ENCODE results near the gene NFATC1.

GRCh38 chr18:79512461-79513380 is 117.0 kb downstream of the NFATC1 start:
- TF ChIP-seq CTCF (IDR thresholded peaks at IDR 0.05) (no peak), POLR2A (IDR thresholded peaks at IDR 0.05) (no peak)

Data from esophagus squamous epithelium (tissue), 4 donors.